Measurements from ENCODE around the gene UBE2D4. TPM values are rescaled to one million over a fixed set of nuclear protein-coding genes. Genes with fewer than 3 reads are reported as not detected.

UBE2D4 gene
- total RNA-seq, 1 experiment from 2014 or later = 2.4 TPM

DNA sequence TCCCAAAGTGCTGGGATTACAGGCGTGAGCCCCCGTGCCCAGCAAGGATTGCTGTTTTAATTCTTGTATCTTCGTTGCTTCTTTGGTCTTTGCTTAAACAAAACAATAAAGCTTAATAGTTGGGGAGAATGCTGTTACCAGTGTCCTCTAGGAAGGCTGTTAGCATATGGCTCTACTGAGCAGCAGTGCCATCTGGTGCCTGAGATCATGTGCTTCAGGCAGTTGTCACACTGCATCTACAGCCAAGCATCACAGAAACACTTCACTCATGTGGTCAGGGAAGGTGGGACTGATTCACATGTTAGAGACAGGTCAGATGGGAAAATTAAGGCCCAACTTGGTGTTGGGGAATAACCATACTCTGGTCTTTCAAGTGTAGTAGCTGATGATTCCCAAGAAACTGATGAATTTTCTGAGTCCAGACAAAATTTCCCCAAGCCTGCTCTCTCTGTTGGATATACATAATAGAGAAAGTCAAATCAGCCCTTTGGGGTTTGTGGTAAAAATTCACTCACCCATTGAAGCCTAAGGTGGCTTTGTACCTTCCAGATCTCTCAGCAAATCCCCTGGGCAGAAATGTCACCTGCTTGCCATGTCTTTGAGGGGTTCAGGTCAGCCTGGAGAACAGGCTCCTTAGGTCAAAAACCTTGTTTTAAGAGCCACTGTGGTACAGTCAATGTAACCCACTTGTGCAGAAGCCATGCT, 28.4 kb downstream of the UBE2D4 start:
- H3K36me3 Mint-ChIP-seq = peaks cover 7% of the 10 kb centered on the region
- ChIA-PET CTCF (interaction anchor here (0.6 to 2.4 kb wide), 14 partner anchors 10 to 498 kb away, joined by 3 to 14 read pairs (median 3); partner anchors contain the start of genes MRPS24 and STK17A), POLR2A (no interaction called here)
- ATAC-seq (peak; percentile 98), DNase-seq (ENCODE audit: low spot score) (peak; percentile 45)
- H3K4me3 Mint-ChIP-seq = no peak overlapping the region
- H3K4me1 Mint-ChIP-seq = peaks cover 9% of the 10 kb centered on the region
- TF ChIP-seq ZNF317 (CRISPR knock-in tag; IDR thresholded peaks at IDR 0.05; ENCODE audit: borderline replicate concordance, low read depth) (no peak), SMAD4 (CRISPR knock-in tag; IDR thresholded peaks at IDR 0.05) (no peak), ZNF138 (CRISPR knock-in tag; conservative IDR thresholded peaks at IDR 0.05) (no peak), SOX15 (CRISPR knock-in tag; IDR thresholded peaks at IDR 0.05) (no peak), ZNF423 (CRISPR knock-in tag; IDR thresholded peaks at IDR 0.05) (no peak), PRRX2 (CRISPR knock-in tag; IDR thresholded peaks at IDR 0.05) (no peak), CBFB (CRISPR knock-in tag; IDR thresholded peaks at IDR 0.05; ENCODE audit: low read depth) (no peak)
- TF ChIP-seq, protein P1, sequence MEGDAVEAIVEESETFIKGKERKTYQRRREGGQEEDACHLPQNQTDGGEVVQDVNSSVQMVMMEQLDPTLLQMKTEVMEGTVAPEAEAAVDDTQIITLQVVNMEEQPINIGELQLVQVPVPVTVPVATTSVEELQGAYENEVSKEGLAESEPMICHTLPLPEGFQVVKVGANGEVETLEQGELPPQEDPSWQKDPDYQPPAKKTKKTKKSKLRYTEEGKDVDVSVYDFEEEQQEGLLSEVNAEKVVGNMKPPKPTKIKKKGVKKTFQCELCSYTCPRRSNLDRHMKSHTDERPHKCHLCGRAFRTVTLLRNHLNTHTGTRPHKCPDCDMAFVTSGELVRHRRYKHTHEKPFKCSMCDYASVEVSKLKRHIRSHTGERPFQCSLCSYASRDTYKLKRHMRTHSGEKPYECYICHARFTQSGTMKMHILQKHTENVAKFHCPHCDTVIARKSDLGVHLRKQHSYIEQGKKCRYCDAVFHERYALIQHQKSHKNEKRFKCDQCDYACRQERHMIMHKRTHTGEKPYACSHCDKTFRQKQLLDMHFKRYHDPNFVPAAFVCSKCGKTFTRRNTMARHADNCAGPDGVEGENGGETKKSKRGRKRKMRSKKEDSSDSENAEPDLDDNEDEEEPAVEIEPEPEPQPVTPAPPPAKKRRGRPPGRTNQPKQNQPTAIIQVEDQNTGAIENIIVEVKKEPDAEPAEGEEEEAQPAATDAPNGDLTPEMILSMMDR (IDR thresholded peaks at IDR 0.05) = no peak
- TF ChIP-seq, protein P2, sequence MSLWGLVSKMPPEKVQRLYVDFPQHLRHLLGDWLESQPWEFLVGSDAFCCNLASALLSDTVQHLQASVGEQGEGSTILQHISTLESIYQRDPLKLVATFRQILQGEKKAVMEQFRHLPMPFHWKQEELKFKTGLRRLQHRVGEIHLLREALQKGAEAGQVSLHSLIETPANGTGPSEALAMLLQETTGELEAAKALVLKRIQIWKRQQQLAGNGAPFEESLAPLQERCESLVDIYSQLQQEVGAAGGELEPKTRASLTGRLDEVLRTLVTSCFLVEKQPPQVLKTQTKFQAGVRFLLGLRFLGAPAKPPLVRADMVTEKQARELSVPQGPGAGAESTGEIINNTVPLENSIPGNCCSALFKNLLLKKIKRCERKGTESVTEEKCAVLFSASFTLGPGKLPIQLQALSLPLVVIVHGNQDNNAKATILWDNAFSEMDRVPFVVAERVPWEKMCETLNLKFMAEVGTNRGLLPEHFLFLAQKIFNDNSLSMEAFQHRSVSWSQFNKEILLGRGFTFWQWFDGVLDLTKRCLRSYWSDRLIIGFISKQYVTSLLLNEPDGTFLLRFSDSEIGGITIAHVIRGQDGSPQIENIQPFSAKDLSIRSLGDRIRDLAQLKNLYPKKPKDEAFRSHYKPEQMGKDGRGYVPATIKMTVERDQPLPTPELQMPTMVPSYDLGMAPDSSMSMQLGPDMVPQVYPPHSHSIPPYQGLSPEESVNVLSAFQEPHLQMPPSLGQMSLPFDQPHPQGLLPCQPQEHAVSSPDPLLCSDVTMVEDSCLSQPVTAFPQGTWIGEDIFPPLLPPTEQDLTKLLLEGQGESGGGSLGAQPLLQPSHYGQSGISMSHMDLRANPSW (CRISPR knock-in tag; conservative IDR thresholded peaks at IDR 0.05; ENCODE audit: low read depth) = no peak
- TF ChIP-seq, protein P3, sequence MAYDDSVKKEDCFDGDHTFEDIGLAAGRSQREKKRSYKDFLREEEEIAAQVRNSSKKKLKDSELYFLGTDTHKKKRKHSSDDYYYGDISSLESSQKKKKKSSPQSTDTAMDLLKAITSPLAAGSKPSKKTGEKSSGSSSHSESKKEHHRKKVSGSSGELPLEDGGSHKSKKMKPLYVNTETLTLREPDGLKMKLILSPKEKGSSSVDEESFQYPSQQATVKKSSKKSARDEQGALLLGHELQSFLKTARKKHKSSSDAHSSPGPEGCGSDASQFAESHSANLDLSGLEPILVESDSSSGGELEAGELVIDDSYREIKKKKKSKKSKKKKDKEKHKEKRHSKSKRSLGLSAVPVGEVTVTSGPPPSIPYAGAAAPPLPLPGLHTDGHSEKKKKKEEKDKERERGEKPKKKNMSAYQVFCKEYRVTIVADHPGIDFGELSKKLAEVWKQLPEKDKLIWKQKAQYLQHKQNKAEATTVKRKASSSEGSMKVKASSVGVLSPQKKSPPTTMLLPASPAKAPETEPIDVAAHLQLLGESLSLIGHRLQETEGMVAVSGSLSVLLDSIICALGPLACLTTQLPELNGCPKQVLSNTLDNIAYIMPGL (CRISPR knock-in tag; IDR thresholded peaks at IDR 0.05) = no peak
- no peaks in the 10 kb centered on the region; the same call in 1 of the 2 replicates for H3K27me3 Mint-ChIP-seq (ENCODE audit: low read depth)
- peaks cover 8% of the 10 kb centered on the region for H3K9me3 Mint-ChIP-seq
- H3K27ac Mint-ChIP-seq = 0 out of 2 replicates have a peak overlapping the region, but pooled peaks have one; percentile 1

DNA sequence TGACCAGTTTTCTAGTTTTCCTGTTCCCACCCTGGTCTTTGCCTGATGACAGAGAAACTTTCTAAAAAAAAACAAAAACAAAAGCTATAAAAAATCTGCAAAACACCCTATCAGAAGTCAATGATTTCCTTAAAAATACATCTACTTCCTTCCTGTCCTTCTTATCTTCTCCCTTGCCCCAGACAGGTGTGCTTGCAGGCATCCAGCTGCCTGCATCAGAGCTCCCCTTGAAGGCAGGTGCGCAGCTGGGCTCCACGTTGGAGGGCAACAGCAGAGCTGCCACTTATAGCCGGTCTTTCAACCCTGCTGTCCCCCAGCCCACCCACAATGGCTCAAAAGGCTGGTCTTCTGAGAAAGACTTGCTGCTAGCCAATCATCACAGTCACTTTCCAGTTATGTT, 29.8 kb downstream of the UBE2D4 start:
- no peak overlapping the region for H3K27ac Mint-ChIP-seq
- POLR2A ChIA-PET = no interaction called here
- peaks cover 9% of the 10 kb centered on the region for H3K4me1 Mint-ChIP-seq
- ATAC-seq (no peak), DNase-seq (ENCODE audit: low spot score) (no peak)
- H3K27me3 Mint-ChIP-seq (ENCODE audit: low read depth) = no peaks in the 10 kb centered on the region; the same call in 1 of the 2 replicates
- H3K9me3 Mint-ChIP-seq = peaks cover 17% of the 10 kb centered on the region
- peaks cover 7% of the 10 kb centered on the region for H3K36me3 Mint-ChIP-seq
- no peak overlapping the region for H3K4me3 Mint-ChIP-seq
- CTCF ChIA-PET = no interaction called here
- TF ChIP-seq, protein P4, sequence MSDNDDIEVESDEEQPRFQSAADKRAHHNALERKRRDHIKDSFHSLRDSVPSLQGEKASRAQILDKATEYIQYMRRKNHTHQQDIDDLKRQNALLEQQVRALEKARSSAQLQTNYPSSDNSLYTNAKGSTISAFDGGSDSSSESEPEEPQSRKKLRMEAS (CRISPR knock-in tag; IDR thresholded peaks at IDR 0.05) = no peak
- TF ChIP-seq, protein P5, sequence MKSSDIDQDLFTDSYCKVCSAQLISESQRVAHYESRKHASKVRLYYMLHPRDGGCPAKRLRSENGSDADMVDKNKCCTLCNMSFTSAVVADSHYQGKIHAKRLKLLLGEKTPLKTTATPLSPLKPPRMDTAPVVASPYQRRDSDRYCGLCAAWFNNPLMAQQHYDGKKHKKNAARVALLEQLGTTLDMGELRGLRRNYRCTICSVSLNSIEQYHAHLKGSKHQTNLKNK (CRISPR knock-in tag; IDR thresholded peaks at IDR 0.05) = no peak
- TF ChIP-seq NR1H2 (CRISPR knock-in tag; IDR thresholded peaks at IDR 0.05) (no peak), SP1 (CRISPR knock-in tag; conservative IDR thresholded peaks at IDR 0.05) (no peak), KAT7 (CRISPR knock-in tag; IDR thresholded peaks at IDR 0.05; ENCODE audit: borderline replicate concordance) (no peak), ZNF138 (CRISPR knock-in tag; conservative IDR thresholded peaks at IDR 0.05) (no peak), TCF7 (CRISPR knock-in tag; IDR thresholded peaks at IDR 0.05; ENCODE audit: low read depth) (no peak), TEAD4 (CRISPR knock-in tag; IDR thresholded peaks at IDR 0.05) (no peak), SMAD3 (CRISPR knock-in tag; IDR thresholded peaks at IDR 0.05; ENCODE audit: borderline replicate concordance) (no peak), MXD4 (CRISPR knock-in tag; IDR thresholded peaks at IDR 0.05; ENCODE audit: borderline replicate concordance) (no peak), ETV6 (CRISPR knock-in tag; IDR thresholded peaks at IDR 0.05) (no peak), HMGA2 (CRISPR knock-in tag; IDR thresholded peaks at IDR 0.05) (no peak)
- TF ChIP-seq, protein P6, sequence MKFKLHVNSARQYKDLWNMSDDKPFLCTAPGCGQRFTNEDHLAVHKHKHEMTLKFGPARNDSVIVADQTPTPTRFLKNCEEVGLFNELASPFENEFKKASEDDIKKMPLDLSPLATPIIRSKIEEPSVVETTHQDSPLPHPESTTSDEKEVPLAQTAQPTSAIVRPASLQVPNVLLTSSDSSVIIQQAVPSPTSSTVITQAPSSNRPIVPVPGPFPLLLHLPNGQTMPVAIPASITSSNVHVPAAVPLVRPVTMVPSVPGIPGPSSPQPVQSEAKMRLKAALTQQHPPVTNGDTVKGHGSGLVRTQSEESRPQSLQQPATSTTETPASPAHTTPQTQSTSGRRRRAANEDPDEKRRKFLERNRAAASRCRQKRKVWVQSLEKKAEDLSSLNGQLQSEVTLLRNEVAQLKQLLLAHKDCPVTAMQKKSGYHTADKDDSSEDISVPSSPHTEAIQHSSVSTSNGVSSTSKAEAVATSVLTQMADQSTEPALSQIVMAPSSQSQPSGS (CRISPR knock-in tag; IDR thresholded peaks at IDR 0.05; ENCODE audit: borderline replicate concordance, low read depth) = no peak
- TF ChIP-seq, protein P7, sequence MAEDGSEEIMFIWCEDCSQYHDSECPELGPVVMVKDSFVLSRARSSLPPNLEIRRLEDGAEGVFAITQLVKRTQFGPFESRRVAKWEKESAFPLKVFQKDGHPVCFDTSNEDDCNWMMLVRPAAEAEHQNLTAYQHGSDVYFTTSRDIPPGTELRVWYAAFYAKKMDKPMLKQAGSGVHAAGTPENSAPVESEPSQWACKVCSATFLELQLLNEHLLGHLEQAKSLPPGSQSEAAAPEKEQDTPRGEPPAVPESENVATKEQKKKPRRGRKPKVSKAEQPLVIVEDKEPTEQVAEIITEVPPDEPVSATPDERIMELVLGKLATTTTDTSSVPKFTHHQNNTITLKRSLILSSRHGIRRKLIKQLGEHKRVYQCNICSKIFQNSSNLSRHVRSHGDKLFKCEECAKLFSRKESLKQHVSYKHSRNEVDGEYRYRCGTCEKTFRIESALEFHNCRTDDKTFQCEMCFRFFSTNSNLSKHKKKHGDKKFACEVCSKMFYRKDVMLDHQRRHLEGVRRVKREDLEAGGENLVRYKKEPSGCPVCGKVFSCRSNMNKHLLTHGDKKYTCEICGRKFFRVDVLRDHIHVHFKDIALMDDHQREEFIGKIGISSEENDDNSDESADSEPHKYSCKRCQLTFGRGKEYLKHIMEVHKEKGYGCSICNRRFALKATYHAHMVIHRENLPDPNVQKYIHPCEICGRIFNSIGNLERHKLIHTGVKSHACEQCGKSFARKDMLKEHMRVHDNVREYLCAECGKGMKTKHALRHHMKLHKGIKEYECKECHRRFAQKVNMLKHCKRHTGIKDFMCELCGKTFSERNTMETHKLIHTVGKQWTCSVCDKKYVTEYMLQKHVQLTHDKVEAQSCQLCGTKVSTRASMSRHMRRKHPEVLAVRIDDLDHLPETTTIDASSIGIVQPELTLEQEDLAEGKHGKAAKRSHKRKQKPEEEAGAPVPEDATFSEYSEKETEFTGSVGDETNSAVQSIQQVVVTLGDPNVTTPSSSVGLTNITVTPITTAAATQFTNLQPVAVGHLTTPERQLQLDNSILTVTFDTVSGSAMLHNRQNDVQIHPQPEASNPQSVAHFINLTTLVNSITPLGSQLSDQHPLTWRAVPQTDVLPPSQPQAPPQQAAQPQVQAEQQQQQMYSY (CRISPR knock-in tag; IDR thresholded peaks at IDR 0.05) = no peak
